GM23338 (cell line): ENCODE data around the gene RAP1GDS1.

Source experiments
- CREB1 ChIP-seq: fragments of 250-450 bp; sonication (Bioruptor Pico); IDR thresholded peaks from 2 replicates; pipeline ENCODE4 v1.5.0; 2020; ENCODE audit warnings: low read depth, mild to moderate bottlenecking, moderate library complexity
- EZH2 ChIP-seq: fragments of 200-600 bp; sonication (generic); IDR thresholded peaks from one replicate; pipeline ENCODE4 v1.8.0; 2017; ENCODE audit warnings: antibody characterized with exemption, mild to moderate bottlenecking, low read depth; ENCODE audit not compliant: unreplicated experiment
- JUNB ChIP-seq: IDR thresholded peaks from one replicate; pipeline ENCODE4 v1.6.1; 2016; ENCODE audit warnings: antibody characterized with exemption; ENCODE audit not compliant: unreplicated experiment
- POLR2AphosphoS5 ChIP-seq: IDR thresholded peaks from 2 replicates; pipeline ENCODE4 v1.6.1; 2016; ENCODE audit warnings: antibody characterized with exemption, low read depth
- TF ChIP-seq, protein P1 (sequence below), 2 experiments: fragments of 200-600 bp in 1 of 2; sonication (generic) in 1 of 2; conservative IDR thresholded peaks; 2 replicates each; pipeline versions ENCODE4 v1.5.1 to v1.6.1; 2016 to 2017; ENCODE audit warnings: antibody characterized with exemption in 2 of 2, low read depth in 2 of 2, mild to moderate bottlenecking in 2 of 2, moderate library complexity in 1 of 2
- TF ChIP-seq, protein P2 (sequence below): IDR thresholded peaks from one replicate; pipeline ENCODE4 v1.6.1; 2018; ENCODE audit warnings: antibody characterized with exemption; ENCODE audit not compliant: unreplicated experiment

DNA sequence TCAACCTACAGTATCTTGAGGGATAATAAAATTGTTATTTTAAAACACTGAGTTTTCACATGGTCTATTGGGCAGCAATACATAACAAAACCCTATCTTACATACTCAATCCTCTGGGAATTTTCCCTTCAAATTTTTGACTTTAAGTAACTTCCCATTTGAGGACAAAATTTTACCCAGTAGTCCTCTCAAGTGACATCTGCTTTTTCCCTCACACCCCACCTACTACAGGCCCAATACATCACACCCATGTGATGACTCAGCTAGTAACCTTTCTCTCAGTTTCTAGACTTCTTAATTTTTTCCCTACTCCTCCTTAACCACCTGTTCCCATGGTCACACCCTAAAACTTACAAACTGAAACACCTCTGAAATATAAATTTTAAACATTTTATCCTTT lies 12.2 kb upstream of the RAP1GDS1 start:
- TF ChIP-seq, protein P1, sequence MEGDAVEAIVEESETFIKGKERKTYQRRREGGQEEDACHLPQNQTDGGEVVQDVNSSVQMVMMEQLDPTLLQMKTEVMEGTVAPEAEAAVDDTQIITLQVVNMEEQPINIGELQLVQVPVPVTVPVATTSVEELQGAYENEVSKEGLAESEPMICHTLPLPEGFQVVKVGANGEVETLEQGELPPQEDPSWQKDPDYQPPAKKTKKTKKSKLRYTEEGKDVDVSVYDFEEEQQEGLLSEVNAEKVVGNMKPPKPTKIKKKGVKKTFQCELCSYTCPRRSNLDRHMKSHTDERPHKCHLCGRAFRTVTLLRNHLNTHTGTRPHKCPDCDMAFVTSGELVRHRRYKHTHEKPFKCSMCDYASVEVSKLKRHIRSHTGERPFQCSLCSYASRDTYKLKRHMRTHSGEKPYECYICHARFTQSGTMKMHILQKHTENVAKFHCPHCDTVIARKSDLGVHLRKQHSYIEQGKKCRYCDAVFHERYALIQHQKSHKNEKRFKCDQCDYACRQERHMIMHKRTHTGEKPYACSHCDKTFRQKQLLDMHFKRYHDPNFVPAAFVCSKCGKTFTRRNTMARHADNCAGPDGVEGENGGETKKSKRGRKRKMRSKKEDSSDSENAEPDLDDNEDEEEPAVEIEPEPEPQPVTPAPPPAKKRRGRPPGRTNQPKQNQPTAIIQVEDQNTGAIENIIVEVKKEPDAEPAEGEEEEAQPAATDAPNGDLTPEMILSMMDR (conservative IDR thresholded peaks at IDR 0.05; ENCODE audit: low read depth in 2 of 2), result no peak
- TF ChIP-seq CREB1 (CRISPR knock-in tag), result no peak
- TF ChIP-seq EZH2, result no peak
- TF ChIP-seq, protein P2, sequence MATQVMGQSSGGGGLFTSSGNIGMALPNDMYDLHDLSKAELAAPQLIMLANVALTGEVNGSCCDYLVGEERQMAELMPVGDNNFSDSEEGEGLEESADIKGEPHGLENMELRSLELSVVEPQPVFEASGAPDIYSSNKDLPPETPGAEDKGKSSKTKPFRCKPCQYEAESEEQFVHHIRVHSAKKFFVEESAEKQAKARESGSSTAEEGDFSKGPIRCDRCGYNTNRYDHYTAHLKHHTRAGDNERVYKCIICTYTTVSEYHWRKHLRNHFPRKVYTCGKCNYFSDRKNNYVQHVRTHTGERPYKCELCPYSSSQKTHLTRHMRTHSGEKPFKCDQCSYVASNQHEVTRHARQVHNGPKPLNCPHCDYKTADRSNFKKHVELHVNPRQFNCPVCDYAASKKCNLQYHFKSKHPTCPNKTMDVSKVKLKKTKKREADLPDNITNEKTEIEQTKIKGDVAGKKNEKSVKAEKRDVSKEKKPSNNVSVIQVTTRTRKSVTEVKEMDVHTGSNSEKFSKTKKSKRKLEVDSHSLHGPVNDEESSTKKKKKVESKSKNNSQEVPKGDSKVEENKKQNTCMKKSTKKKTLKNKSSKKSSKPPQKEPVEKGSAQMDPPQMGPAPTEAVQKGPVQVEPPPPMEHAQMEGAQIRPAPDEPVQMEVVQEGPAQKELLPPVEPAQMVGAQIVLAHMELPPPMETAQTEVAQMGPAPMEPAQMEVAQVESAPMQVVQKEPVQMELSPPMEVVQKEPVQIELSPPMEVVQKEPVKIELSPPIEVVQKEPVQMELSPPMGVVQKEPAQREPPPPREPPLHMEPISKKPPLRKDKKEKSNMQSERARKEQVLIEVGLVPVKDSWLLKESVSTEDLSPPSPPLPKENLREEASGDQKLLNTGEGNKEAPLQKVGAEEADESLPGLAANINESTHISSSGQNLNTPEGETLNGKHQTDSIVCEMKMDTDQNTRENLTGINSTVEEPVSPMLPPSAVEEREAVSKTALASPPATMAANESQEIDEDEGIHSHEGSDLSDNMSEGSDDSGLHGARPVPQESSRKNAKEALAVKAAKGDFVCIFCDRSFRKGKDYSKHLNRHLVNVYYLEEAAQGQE, result no peak
- TF ChIP-seq POLR2AphosphoS5, result no peak
- TF ChIP-seq JUNB, result no peak
